Central memory CD8-positive, alpha-beta T cell (primary cell): ENCODE data around the gene TMED1.
"Not testable (repeated sequence)": the region's sequence is repeated elsewhere in the genome, so short reads cannot be mapped to it uniquely, and the experiment has no call there.

Source experiments
- ATAC-seq: fragments of 150-1000 bp; cut with Tn5 transposase; replicated peaks from 2 replicates; pipeline ENCODE4 v1.10.0; 2022; ENCODE audit warnings: mild to moderate bottlenecking, moderate FRiP score, moderate number of reproducible peaks; ENCODE audit not compliant: poor library complexity, severe bottlenecking; ENCODE audit errors: extremely low read depth
- DNase-seq, 2 donors: peaks; one replicate each; pipeline ENCODE4 v3.0.0; 2021; ENCODE audit warnings: low spot score in 2 of 2
- H3K27ac Mint-ChIP-seq: one replicate; pipeline ENCODE4 v1.8.0; 2022; ENCODE audit warnings: low read depth, mild to moderate bottlenecking, moderate library complexity, mixed read lengths
- H3K27me3 Mint-ChIP-seq: one replicate; pipeline ENCODE4 v1.8.0; 2022; ENCODE audit warnings: mixed read lengths
- H3K36me3 Mint-ChIP-seq: one replicate; pipeline ENCODE4 v1.8.0; 2022; ENCODE audit warnings: mild to moderate bottlenecking, moderate library complexity, mixed read lengths; ENCODE audit not compliant: insufficient read depth
- H3K4me1 Mint-ChIP-seq: one replicate; pipeline ENCODE4 v1.8.0; 2022; ENCODE audit warnings: mixed read lengths
- H3K4me3 Mint-ChIP-seq: one replicate; pipeline ENCODE4 v1.8.0; 2022; ENCODE audit warnings: mild to moderate bottlenecking, moderate library complexity, mixed read lengths
- H3K9me3 Mint-ChIP-seq: one replicate; pipeline ENCODE4 v1.8.0; 2022; ENCODE audit warnings: mixed read lengths

TMED1 gene

GRCh38 chr19:10835754-10836478, at the start of gene TMED1:
Gene TMED1 (minus strand): TSS chr19:10836212. CDS start chr19:10836191, 21 bp downstream.
- Mint-ChIP-seq H3K27me3 (no peaks in the 10 kb centered on the region), H3K4me3 (peak within 1 kb of the TSS; percentile 99)
- DNase-seq = peak; percentile 87 to 90

GRCh38 chr19:10885201-10886169, 49.5 kb upstream of the TMED1 start:
- Mint-ChIP-seq H3K27me3 (no peaks in the 10 kb centered on the region), H3K4me3 (no peak overlapping the region), H3K27ac (no peak overlapping the region), H3K9me3 (no peaks in the 10 kb centered on the region), H3K4me1 (peaks cover 5% of the 10 kb centered on the region), H3K36me3 (peaks cover 5% of the 10 kb centered on the region)
- ATAC-seq = no peak
- DNase-seq = no peak

More at GRCh38 chr19:10835754-10836478, at the start of gene TMED1:
- Mint-ChIP-seq H3K4me1 (peaks cover 16% of the 10 kb centered on the region), H3K9me3 (no peaks in the 10 kb centered on the region), H3K27ac (peak within 1 kb of the TSS; percentile 99), H3K36me3 (peaks cover 36% of the 10 kb centered on the region)
- ATAC-seq = peak; percentile 95

- peaks cover 5% of the 10 kb centered on the region for H3K36me3 Mint-ChIP-seq
- H3K27ac Mint-ChIP-seq = no peak overlapping the region
- H3K27me3 Mint-ChIP-seq = no peaks in the 10 kb centered on the region
- H3K9me3 Mint-ChIP-seq = no peaks in the 10 kb centered on the region
- DNase-seq (no peak), ATAC-seq (no peak)
- H3K4me3 Mint-ChIP-seq = no peak overlapping the region
- peaks cover 7% of the 10 kb centered on the region for H3K4me1 Mint-ChIP-seq
Measured at GRCh38 chr19:10884274-10884673, 48.3 kb upstream of the TMED1 start.

DNA sequence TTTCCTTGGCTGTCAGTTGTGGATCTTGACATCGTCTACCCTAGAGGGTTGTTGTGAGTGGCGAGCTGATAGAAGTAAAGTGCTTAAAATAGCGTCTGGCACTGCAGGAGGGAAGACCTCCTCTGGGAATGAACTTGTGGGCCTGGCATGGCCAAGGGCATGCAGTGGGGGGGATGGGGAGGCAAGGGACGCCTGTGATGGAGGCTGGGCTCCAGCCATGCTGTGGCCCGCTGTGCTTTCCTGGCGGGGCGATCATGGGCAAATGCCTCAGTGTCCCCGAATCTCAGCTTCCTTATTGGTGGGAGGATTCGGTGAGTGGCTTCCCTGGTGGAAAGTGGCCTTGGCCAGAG, 46.1 kb upstream of the TMED1 start:
- ATAC-seq (no peak), DNase-seq (no peak)
- Mint-ChIP-seq H3K27me3 (no peaks in the 10 kb centered on the region), H3K27ac (no peak overlapping the region), H3K36me3 (peaks cover 4% of the 10 kb centered on the region), H3K4me3 (no peak overlapping the region), H3K9me3 (no peaks in the 10 kb centered on the region), H3K4me1 (peaks cover 15% of the 10 kb centered on the region)

DNA sequence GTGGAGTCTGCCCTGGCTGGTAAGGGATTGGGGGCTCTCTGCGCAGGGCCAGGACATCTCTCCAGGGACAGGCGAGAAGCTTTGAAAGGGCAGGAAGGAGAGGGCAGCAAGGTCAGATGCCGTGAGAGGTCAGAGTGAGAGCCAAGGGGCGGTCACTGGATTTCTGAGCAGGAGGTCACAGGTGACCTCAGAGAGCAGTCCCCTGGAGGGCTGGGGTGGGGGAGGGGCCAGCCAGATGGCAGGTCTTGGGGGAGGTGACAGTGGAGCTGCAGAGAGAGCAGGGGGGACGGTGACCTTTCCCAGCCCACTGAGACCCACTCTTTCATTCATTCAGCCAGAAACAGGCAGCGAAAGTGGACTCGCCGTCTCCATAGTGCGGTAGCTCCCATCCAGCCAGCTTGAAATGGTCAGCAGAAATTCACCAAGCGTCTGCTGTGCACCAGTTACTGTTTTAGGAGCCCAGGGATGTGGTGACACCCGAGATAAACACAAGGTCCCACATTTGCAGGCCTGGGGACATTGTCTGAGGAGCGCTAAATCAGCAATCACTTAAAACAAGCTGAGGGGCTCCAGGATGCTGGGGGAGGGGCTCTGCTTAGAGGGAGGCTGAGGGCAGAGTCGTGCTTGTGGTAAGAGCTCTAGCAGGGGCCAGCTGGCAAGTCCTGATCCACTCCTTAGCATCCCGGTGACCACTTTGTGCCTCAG, 45.5 kb upstream of the TMED1 start:
- no peak for ATAC-seq
- H3K4me3 Mint-ChIP-seq = no peak overlapping the region
- H3K27ac Mint-ChIP-seq = no peak overlapping the region
- H3K36me3 Mint-ChIP-seq = peaks cover 3% of the 10 kb centered on the region
- no peaks in the 10 kb centered on the region for H3K27me3 Mint-ChIP-seq
- H3K4me1 Mint-ChIP-seq = peaks cover 20% of the 10 kb centered on the region
- no peaks in the 10 kb centered on the region for H3K9me3 Mint-ChIP-seq
- DNase-seq = no peak

DNA sequence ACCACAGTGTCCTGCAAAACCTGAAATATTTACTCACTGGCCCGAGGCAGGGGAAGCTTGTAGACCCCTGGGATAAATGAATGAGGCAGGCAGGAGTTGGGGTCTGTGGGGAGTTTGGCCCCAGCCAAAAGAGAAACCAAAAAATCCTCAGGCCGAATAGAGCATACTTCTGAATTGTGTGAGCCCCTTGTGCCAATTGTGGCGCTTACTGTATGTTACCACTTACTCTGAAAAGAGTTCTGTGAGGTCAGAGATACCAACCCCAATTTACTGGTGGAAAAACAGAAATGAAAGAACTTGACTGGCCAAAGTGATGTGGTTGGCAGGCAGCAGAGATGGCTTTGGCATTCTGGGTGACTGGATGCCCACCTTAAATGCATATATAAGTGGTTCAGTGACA, 42.2 kb upstream of the TMED1 start:
- DNase-seq (no peak), ATAC-seq (no peak)
- no peak overlapping the region for H3K4me3 Mint-ChIP-seq

GRCh38 chr19:10877608-10878007, 41.6 kb upstream of the TMED1 start:
- H3K4me3 Mint-ChIP-seq, H3K27me3 Mint-ChIP-seq, H3K9me3 Mint-ChIP-seq, DNase-seq, H3K36me3 Mint-ChIP-seq, H3K27ac Mint-ChIP-seq, ATAC-seq: not testable (repeated sequence)
- H3K4me1 Mint-ChIP-seq = peaks cover 26% of the 10 kb centered on the region

More for the DNA sequence above, 42.2 kb upstream of the TMED1 start:
- H3K27ac Mint-ChIP-seq = no peak overlapping the region
- no peaks in the 10 kb centered on the region for H3K27me3 Mint-ChIP-seq
- no peaks in the 10 kb centered on the region for H3K9me3 Mint-ChIP-seq
- H3K4me1 Mint-ChIP-seq = peaks cover 22% of the 10 kb centered on the region
- H3K36me3 Mint-ChIP-seq = peaks cover 7% of the 10 kb centered on the region

DNA sequence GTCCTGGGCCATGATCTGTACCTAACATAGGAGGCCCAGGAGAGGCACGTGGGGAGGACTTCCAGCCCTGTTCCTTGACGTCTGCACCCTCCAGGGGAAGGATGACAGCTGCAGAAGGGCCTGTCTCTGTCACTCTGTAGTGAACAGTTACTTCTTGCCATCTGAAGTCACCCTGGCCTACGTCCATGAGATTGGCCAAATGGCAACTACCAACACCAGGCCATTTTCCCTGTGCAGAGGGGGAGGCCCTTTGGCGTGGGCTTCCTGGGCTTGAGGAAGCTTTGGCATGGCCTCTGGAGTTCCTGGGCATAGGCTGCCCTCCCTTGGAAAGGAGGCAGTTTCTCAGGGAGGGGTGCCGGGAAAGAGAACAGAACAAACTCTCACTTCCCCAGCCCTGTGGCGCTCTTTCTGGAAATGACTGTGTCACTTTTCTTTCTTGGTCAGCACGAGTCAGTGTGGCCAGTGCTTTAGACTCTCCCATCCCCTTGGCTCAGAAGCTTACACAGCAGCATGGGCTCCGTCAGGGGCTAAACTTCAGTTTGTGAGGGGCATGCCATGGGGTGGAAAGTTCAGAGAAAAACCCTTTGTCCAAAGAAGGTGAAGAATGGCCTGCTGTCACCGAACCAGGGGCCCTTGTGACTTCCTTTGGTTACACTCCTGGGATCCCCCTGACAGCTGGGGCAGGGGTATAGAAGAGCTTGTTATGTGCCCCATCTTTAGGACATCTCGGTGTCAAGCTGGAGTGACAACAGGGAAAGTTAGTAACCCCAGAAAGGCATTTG, 40.6 kb upstream of the TMED1 start:
- Mint-ChIP-seq H3K4me1 (peaks cover 29% of the 10 kb centered on the region), H3K27ac (no peak overlapping the region), H3K36me3 (peaks cover 14% of the 10 kb centered on the region), H3K4me3 (no peak overlapping the region), H3K9me3 (no peaks in the 10 kb centered on the region), H3K27me3 (no peaks in the 10 kb centered on the region)
- ATAC-seq (no peak), DNase-seq (no peak)

DNA sequence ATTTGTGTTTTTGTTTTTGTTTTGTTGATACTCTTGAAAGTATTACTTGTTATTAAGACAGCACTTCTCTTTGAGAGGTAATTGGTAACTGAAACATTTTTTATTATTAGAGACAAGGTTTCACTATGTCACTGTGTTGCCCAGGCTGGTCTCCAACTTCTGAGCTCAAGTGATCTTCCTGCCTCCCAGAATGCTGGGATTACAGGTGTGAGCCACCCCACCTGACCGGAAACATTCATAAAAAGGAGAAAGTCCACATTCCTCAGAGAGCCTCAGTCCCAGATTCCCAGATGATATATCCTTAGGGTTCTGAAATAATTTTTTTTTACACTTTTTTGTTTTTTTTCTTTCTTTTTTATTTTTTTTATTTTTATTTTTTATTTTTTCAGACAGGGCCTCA, 38.0 kb upstream of the TMED1 start:
- DNase-seq (no peak), ATAC-seq (no peak)
- Mint-ChIP-seq H3K27me3 (no peaks in the 10 kb centered on the region), H3K4me1 (peaks cover 31% of the 10 kb centered on the region), H3K27ac (no peak overlapping the region), H3K9me3 (no peaks in the 10 kb centered on the region), H3K4me3 (peak overlapping the region; percentile 64), H3K36me3 (peaks cover 11% of the 10 kb centered on the region)

GRCh38 chr19:10872546-10873107, 36.6 kb upstream of the TMED1 start:
- ATAC-seq (no peak), DNase-seq (no peak)
- H3K9me3 Mint-ChIP-seq = no peaks in the 10 kb centered on the region
- H3K4me1 Mint-ChIP-seq = peaks cover 22% of the 10 kb centered on the region
- no peaks in the 10 kb centered on the region for H3K27me3 Mint-ChIP-seq
- H3K27ac Mint-ChIP-seq = peak overlapping the region; percentile 52
- H3K4me3 Mint-ChIP-seq = peak overlapping the region; percentile 81
- peaks cover 11% of the 10 kb centered on the region for H3K36me3 Mint-ChIP-seq

GRCh38 chr19:10871711-10872545, 35.9 kb upstream of the TMED1 start:
- Mint-ChIP-seq H3K27me3 (no peaks in the 10 kb centered on the region), H3K9me3 (no peaks in the 10 kb centered on the region), H3K4me3 (peak overlapping the region; percentile 81), H3K36me3 (peaks cover 11% of the 10 kb centered on the region), H3K4me1 (peaks cover 20% of the 10 kb centered on the region), H3K27ac (peak overlapping the region; percentile 52)
- no peak for ATAC-seq
- no peak for DNase-seq
